Prostate gland (tissue), 2 donors: ENCODE measurements around the gene SH3D19. TPM values are rescaled to one million over a fixed set of nuclear protein-coding genes. Genes with fewer than 3 reads are reported as not detected.
"Not testable (repeated sequence)": the region's sequence is repeated elsewhere in the genome, so short reads cannot be mapped to it uniquely, and the experiment has no call there.

ENCODE experiments used
- DNase-seq: peaks from one replicate; pipeline ENCODE4 v3.0.0-alpha.2; 2019; ENCODE audit warnings: low spot score
- H3K27ac ChIP-seq, 2 donors: fragments of 200-600 bp; sonication (generic); 2 replicates each; pipeline ENCODE4 v1.5.1; 2017 to 2019
- H3K27me3 ChIP-seq: fragments of 200-600 bp; sonication (generic); replicated peaks from 2 replicates; pipeline ENCODE4 v1.5.1; 2019; ENCODE audit not compliant: insufficient read depth
- H3K36me3 ChIP-seq, 2 donors: fragments of 200-600 bp; sonication (generic); 1 replicate in 1 of 2; 2 replicates in 1 of 2; pipeline versions ENCODE4 v1.5.1 to v1.8.1; 2017 to 2019
- H3K4me1 ChIP-seq: fragments of 200-600 bp; sonication (generic); replicated peaks from 2 replicates; pipeline ENCODE4 v1.5.1; 2019
- H3K4me3 ChIP-seq, 2 donors: fragments of 200-600 bp; sonication (generic); 2 replicates each; pipeline ENCODE4 v1.5.1; 2017 to 2019
- H3K9me3 ChIP-seq: fragments of 200-600 bp; sonication (generic); 2 replicates; pipeline ENCODE4 v1.5.1; 2017
- POLR2A ChIP-seq: fragments of 450-650 bp; IDR thresholded peaks from one replicate; pipeline ENCODE4 v1.6.1; 2016; ENCODE audit warnings: antibody characterized with exemption, mild to moderate bottlenecking
- POLR2AphosphoS5 ChIP-seq: sonication (generic); formaldehyde crosslinking; IDR thresholded peaks from one replicate; pipeline ENCODE4 v1.6.1; 2017; ENCODE audit warnings: antibody characterized with exemption
- WGBS: methylation state at CpG from one replicate; pipeline ENCODE4 v1.1.5; 2018; 5-methylcytosine and 5-hydroxymethylcytosine counted together
- intact Hi-C: fragments of 100-400 bp; cut with DNase I; formaldehyde crosslinking; loops from one replicate; pipeline ENCODE4 v1.14.2; 2022
- total RNA-seq, 2 donors: library from RNA; depleted of rRNA; stranded (reverse); fragments of >200 nt; gene quantifications; one replicate each; pipeline ENCODE4 v1.1.0, GENCODE V29; 2016
- TF ChIP-seq, protein P1 (sequence below), 4 experiments: fragments of 200-600 bp in 2 of 4; fragments of 450-650 bp in 2 of 4; sonication (generic) in 2 of 4; IDR thresholded peaks; 1 replicate in 3 of 4; 2 replicates in 1 of 4; pipeline ENCODE4 v1.5.1; 2016 to 2019; ENCODE audit warnings: antibody characterized with exemption in 4 of 4, mild to moderate bottlenecking in 2 of 4, moderate library complexity in 2 of 4

The SH3D19 gene
- total RNA-seq, 2 donors from 2014 or later = 27.1 to 61.1 TPM

DNA sequence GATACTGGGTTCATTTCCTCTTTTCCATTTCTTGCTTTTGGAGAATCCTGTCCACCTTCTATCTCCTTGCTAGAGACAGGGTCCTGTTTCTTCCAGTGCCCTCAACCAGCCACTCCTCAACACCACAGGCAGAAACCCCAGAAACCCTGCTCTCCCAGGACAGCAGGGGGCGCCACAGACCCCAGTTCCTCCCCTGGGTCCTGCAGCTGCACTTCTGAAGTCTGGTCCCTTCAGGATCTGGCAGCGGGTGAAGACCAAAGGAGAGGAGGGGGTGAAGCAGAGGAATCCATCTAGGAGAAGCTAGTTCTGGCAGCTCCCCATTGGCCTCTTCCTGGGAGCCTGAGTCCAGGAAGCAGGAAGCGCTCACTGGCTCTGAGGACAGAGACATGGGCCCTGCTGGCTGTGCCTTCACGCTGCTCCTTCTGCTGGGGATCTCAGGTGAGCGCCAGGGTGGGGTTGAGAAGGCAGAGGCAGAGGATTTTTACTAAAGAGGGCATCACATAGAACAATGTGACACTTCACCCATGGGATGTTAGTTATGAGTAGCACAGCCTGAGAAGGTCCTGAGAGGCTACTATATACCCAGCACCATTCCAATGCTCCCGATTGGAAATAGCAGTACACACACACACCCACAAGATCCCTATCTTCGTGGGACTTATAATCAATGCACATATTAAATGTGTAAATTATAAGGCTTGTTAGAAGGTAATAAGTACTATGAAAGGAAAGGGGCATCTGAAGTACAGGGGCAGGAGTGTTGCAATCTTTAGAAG, 48.4 kb downstream of the SH3D19 start, which contains the start of gene PRSS48:
Gene PRSS48, plus strand, starts transcription at position 375 of the 776 bp plus-strand sequence. Its CDS starts 12 bp downstream, at position 387.
- H3K4me3 ChIP-seq = no peak within 1 kb of the TSS
- H3K4me1 ChIP-seq = no peaks in the 10 kb centered on the region
- TF ChIP-seq, protein P1, sequence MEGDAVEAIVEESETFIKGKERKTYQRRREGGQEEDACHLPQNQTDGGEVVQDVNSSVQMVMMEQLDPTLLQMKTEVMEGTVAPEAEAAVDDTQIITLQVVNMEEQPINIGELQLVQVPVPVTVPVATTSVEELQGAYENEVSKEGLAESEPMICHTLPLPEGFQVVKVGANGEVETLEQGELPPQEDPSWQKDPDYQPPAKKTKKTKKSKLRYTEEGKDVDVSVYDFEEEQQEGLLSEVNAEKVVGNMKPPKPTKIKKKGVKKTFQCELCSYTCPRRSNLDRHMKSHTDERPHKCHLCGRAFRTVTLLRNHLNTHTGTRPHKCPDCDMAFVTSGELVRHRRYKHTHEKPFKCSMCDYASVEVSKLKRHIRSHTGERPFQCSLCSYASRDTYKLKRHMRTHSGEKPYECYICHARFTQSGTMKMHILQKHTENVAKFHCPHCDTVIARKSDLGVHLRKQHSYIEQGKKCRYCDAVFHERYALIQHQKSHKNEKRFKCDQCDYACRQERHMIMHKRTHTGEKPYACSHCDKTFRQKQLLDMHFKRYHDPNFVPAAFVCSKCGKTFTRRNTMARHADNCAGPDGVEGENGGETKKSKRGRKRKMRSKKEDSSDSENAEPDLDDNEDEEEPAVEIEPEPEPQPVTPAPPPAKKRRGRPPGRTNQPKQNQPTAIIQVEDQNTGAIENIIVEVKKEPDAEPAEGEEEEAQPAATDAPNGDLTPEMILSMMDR (IDR thresholded peaks at IDR 0.05) = peak in 3 of 4 experiments; percentile 26 to 49 (median 44)
- TF ChIP-seq POLR2AphosphoS5 (no peak), POLR2A (no peak)
- no peaks in the 10 kb centered on the region for H3K27me3 ChIP-seq
- WGBS = 82% methylated on average over 7 of the region's 7 CpGs
- no peaks in the 10 kb centered on the region for H3K36me3 ChIP-seq
- no peak within 1 kb of the TSS for H3K27ac ChIP-seq
- peak; percentile 22 for DNase-seq
- H3K9me3 ChIP-seq = no peaks in the 10 kb centered on the region
- intact Hi-C loops = no loop called here

DNA sequence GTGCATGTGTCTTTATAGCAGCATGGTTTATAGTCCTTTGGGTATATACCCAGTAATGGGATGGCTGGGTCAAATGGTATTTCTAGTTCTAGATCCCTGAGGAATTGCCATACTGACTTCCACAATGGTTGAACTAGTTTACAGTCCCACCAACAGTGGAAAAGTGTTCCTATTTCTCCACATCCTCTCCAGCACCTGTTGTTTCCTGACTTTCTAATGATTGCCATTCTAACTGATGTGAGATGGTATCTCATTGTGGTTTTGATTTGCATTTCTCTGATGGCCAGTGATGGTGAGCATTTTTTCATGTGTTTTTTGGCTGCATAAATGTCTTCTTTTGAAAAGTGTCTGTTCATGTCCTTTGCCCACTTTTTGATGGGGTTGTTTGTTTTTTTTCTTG, 56.5 kb downstream of the SH3D19 start:
- H3K4me1 ChIP-seq, intact Hi-C loops, H3K4me3 ChIP-seq, H3K27ac ChIP-seq, H3K36me3 ChIP-seq, DNase-seq, H3K9me3 ChIP-seq, H3K27me3 ChIP-seq: not testable (repeated sequence)

DNA sequence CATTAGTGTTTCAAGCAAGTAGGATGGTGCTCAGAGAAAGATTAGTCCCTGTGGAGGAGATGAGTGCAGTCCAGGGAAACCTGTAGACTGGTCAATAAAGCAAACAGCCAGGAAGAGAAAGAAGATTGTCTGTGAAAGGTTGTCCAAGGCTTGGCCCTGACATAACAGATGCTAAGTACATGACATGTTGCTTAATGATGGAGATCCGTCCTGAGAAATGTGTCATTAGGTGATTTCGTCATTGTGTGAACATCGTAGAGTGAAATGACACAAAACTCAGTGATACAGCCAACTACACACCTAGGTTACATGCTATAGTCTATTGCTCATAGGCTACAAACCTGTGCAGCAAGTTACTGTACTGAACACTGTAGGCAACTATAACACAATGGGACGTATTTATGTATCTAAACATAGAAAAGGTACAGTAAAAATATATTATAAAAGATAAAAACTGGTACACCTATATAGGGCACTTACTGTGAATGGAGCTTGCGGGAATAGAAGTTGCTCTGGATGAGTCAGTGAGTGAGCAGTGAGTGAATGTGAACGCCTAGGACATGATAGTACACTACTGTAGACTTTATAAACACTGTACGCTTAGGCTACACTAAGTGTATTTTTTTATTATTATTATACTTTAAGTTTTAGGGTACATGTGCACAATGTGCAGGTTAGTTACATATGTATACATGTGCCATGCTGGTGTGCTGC, 57.4 kb downstream of the SH3D19 start:
- Histone ChIP-seq H3K27ac (no peak overlapping the region), H3K27me3 (no peaks in the 10 kb centered on the region), H3K36me3 (no peaks in the 10 kb centered on the region), H3K4me3 (no peak overlapping the region), H3K4me1 (no peaks in the 10 kb centered on the region), H3K9me3 (no peaks in the 10 kb centered on the region)
- no peak for DNase-seq
- intact Hi-C loops = no loop called here
- TF ChIP-seq POLR2A = no peak
- TF ChIP-seq, protein P1 (IDR thresholded peaks at IDR 0.05) = no peak
- TF ChIP-seq POLR2AphosphoS5 = no peak
- 69% methylated on average over 7 of the region's 7 CpGs for whole genome bisulfite sequencing

DNA sequence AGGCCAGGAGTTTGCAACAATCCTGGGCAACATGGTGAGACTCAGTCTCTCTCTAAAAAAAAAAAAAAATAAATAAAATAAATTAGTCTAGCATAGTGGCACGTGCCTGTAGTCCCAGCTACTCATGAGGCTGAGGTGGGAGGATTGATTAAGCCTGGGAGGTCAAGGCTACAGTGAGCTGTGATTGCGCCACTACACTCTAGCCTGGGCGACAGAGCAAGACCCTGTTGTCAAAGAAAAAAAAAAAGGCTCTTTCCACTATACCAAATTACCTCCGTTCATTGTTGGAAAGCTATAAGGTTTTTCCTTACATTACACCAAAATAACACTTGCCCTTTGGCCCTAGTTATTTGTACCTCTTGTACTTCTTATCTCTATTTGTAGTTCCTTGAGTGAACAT, 58.3 kb downstream of the SH3D19 start:
- Histone ChIP-seq H3K9me3 (no peaks in the 10 kb centered on the region), H3K27me3 (no peaks in the 10 kb centered on the region), H3K4me1 (no peaks in the 10 kb centered on the region), H3K27ac (no peak overlapping the region), H3K4me3 (no peak overlapping the region), H3K36me3 (no peaks in the 10 kb centered on the region)
- intact Hi-C loops = no loop called here
- TF ChIP-seq POLR2A (no peak), POLR2AphosphoS5 (no peak)
- TF ChIP-seq, protein P1 (IDR thresholded peaks at IDR 0.05) = no peak
- 98% methylated on average over 4 of the region's 4 CpGs for WGBS
- no peak for DNase-seq

DNA sequence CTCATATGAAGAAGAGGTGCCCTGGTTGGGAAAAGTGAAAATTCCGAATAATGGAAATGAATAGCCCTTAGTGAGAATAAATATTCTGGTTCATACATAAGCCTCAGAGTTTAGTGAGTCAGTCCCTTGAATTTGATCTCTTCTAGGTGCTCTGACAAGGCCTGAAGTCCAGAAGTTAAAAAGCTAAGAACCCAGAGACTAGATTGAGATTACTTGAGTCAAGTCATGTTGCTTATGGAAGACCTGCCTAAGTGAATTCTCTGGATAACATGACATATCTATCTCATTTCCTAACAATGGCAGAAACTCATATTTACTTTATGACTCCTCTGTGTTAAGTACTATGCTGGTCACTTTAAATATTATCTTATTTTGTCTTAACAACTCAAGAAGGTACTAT, 58.9 kb downstream of the SH3D19 start:
- WGBS = 93% methylated on average over 1 of the region's 1 CpG
- TF ChIP-seq, protein P1 (IDR thresholded peaks at IDR 0.05) = no peak
- no peak for TF ChIP-seq POLR2A
- no peak for TF ChIP-seq POLR2AphosphoS5
- intact Hi-C loops = no loop called here
- Histone ChIP-seq H3K27ac (no peak overlapping the region), H3K4me1 (no peaks in the 10 kb centered on the region), H3K27me3 (no peaks in the 10 kb centered on the region), H3K4me3 (no peak overlapping the region), H3K9me3 (no peaks in the 10 kb centered on the region), H3K36me3 (no peaks in the 10 kb centered on the region)
- DNase-seq = no peak
